Osteoblast (primary cell): ENCODE measurements around the gene MICAL3. TPM values are rescaled to one million over a fixed set of nuclear protein-coding genes. Genes with fewer than 3 reads are reported as not detected.

Experiments
- DNase-seq: peaks from one replicate; pipeline ENCODE4 v3.0.0; 2011; ENCODE audit warnings: low spot score, mixed read lengths; ENCODE audit not compliant: insufficient read length; ENCODE audit errors: missing footprints
- H2AFZ ChIP-seq: 2 replicates; pipeline ENCODE4 v1.6.0; 2011; ENCODE audit warnings: mild to moderate bottlenecking, low read length
- H3K27ac ChIP-seq: 2 replicates; pipeline ENCODE4 v1.5.1; 2011; ENCODE audit warnings: mild to moderate bottlenecking, low read depth, low read length, moderate library complexity
- H3K27me3 ChIP-seq: 2 replicates; pipeline ENCODE4 v1.6.0; 2012; ENCODE audit warnings: mild to moderate bottlenecking, control low read depth, inconsistent platforms, low read length, moderate library complexity; ENCODE audit not compliant: insufficient read depth
- H3K36me3 ChIP-seq: 2 replicates; pipeline ENCODE4 v1.5.1; 2011; ENCODE audit warnings: mild to moderate bottlenecking, low read length, control low read depth, moderate library complexity; ENCODE audit not compliant: insufficient read depth
- H3K4me1 ChIP-seq: 2 replicates; pipeline ENCODE4 v1.5.1; 2011; ENCODE audit warnings: mild to moderate bottlenecking, low read length, control low read depth, moderate library complexity; ENCODE audit not compliant: insufficient read depth
- H3K4me2 ChIP-seq: 2 replicates; pipeline ENCODE4 v1.6.0; 2011; ENCODE audit warnings: mild to moderate bottlenecking, low read length; ENCODE audit not compliant: insufficient read depth
- H3K4me3 ChIP-seq: fragments of 200-600 bp; sonication (generic); 3 replicates; pipeline ENCODE4 v1.5.1; 2012; ENCODE audit warnings: mild to moderate bottlenecking, low read length, inconsistent platforms; ENCODE audit not compliant: insufficient read depth
- H3K79me2 ChIP-seq: 2 replicates; pipeline ENCODE4 v1.6.0; 2012; ENCODE audit warnings: mild to moderate bottlenecking, low read length, control low read depth, inconsistent platforms; ENCODE audit not compliant: insufficient read depth
- H3K9me3 ChIP-seq: 2 replicates; pipeline ENCODE4 v1.5.1; 2011; ENCODE audit warnings: low read depth, low read length, control low read depth
- H4K20me1 ChIP-seq: 2 replicates; pipeline ENCODE4 v1.6.0; 2012; ENCODE audit warnings: mild to moderate bottlenecking, low read length, control low read depth; ENCODE audit not compliant: insufficient read depth
- CTCF ChIP-seq: IDR thresholded peaks from 2 replicates; pipeline ENCODE4 v1.5.1; 2011; ENCODE audit warnings: mild to moderate bottlenecking, low read depth, low read length, moderate library complexity; ENCODE audit errors: extremely low read depth
- total RNA-seq: library from RNA; depleted of rRNA; stranded (reverse); fragments of >200 nt; gene quantifications from 2 replicates; pipeline ENCODE4 v1.2.3, GENCODE V29; 2012

Gene MICAL3
- total RNA-seq, 1 donor, result 35.1 TPM

GRCh38 chr22:17781319-17782031 lies 242.9 kb downstream of the MICAL3 start:
- H3K36me3 ChIP-seq, result no peaks in the 10 kb centered on the region
- no peak overlapping the region for H3K4me3 ChIP-seq
- no peak overlapping the region for H3K27ac ChIP-seq
- TF ChIP-seq CTCF, result no peak
- H4K20me1 ChIP-seq, result no peaks in the 10 kb centered on the region
- peak; percentile 99 for DNase-seq
- H3K4me2 ChIP-seq, result peak overlapping the region; percentile 42
- peaks cover 11% of the 10 kb centered on the region for H3K4me1 ChIP-seq
- no peak overlapping the region for H2AFZ ChIP-seq
- no peaks in the 10 kb centered on the region for H3K79me2 ChIP-seq
- no peaks in the 10 kb centered on the region for H3K9me3 ChIP-seq
- H3K27me3 ChIP-seq, result no peaks in the 10 kb centered on the region

GRCh38 chr22:17780741-17781318 lies 243.5 kb downstream of the MICAL3 start:
- H3K4me1 ChIP-seq, result peaks cover 11% of the 10 kb centered on the region
- H3K4me3 ChIP-seq, result no peak overlapping the region
- H3K4me2 ChIP-seq, result peak overlapping the region; percentile 42
- H3K27ac ChIP-seq, result no peak overlapping the region
- H3K36me3 ChIP-seq, result no peaks in the 10 kb centered on the region
- H4K20me1 ChIP-seq, result no peaks in the 10 kb centered on the region
- H2AFZ ChIP-seq, result no peak overlapping the region
- H3K79me2 ChIP-seq, result no peaks in the 10 kb centered on the region
- no peak for TF ChIP-seq CTCF
- H3K27me3 ChIP-seq, result no peaks in the 10 kb centered on the region
- no peaks in the 10 kb centered on the region for H3K9me3 ChIP-seq
- no peak for DNase-seq

GRCh38 chr22:17780116-17780740 lies 244.1 kb downstream of the MICAL3 start:
- Histone ChIP-seq H3K4me3 (no peak overlapping the region), H3K9me3 (no peaks in the 10 kb centered on the region), H3K27ac (no peak overlapping the region), H3K4me2 (no peak overlapping the region), H3K79me2 (no peaks in the 10 kb centered on the region), H2AFZ (no peak overlapping the region), H3K27me3 (peaks cover under 1% of the 10 kb centered on the region), H3K4me1 (peaks cover 11% of the 10 kb centered on the region), H4K20me1 (no peaks in the 10 kb centered on the region), H3K36me3 (no peaks in the 10 kb centered on the region)
- no peak for TF ChIP-seq CTCF
- DNase-seq, result peak; percentile 80
